Cardiac muscle cell (in vitro differentiated cells and primary cell): ENCODE measurements around the gene AKT1S1. TPM values are rescaled to one million over a fixed set of nuclear protein-coding genes. Genes with fewer than 3 reads are reported as not detected.

Experiments
- DNase-seq, 2 donors: peaks; one replicate each; pipeline versions ENCODE4 v3.0.0 to v3.0.0-alpha.2; 2010 to 2017; ENCODE audit warnings: low read depth in 1 of 2, low spot score in 1 of 2
- H3K27ac ChIP-seq: fragments of 200-600 bp; sonication (generic); 2 replicates; pipeline ENCODE4 v1.5.1; 2016
- H3K27me3 ChIP-seq: fragments of 200-600 bp; sonication (generic); 2 replicates; pipeline ENCODE4 v1.6.0; 2016; ENCODE audit warnings: control low read depth
- H3K36me3 ChIP-seq: fragments of 200-600 bp; sonication (generic); 2 replicates; pipeline ENCODE4 v1.5.1; 2016; ENCODE audit warnings: control low read depth
- H3K4me1 ChIP-seq: fragments of 200-600 bp; sonication (generic); 2 replicates; pipeline ENCODE4 v1.8.1; 2017; ENCODE audit warnings: low read depth, mild to moderate bottlenecking, mixed run types
- H3K4me3 ChIP-seq: fragments of 200-600 bp; sonication (generic); 2 replicates; pipeline ENCODE4 v1.5.1; 2016; ENCODE audit warnings: mild to moderate bottlenecking
- H3K9me3 ChIP-seq: fragments of 200-600 bp; sonication (generic); 2 replicates; pipeline ENCODE4 v1.5.1; 2017; ENCODE audit warnings: low read depth, mild to moderate bottlenecking, control low read depth
- polyA plus RNA-seq: library from polyadenylated mRNA; unstranded; fragments of >200 nt; fragmentation: Nextera tagmentation; extraction: Ambion mirVana; gene quantifications from 2 replicates; pipeline ENCODE4 v1.2.1, GENCODE V29; 2016
- total RNA-seq: library from RNA; depleted of rRNA; stranded (reverse); fragments of >200 nt; gene quantifications from 2 replicates; pipeline ENCODE4 v1.2.3, GENCODE V29; 2016
- TF ChIP-seq, protein P1 (sequence below): IDR thresholded peaks from 2 replicates; pipeline ENCODE4 v1.5.1; 2012; ENCODE audit warnings: low read depth, mild to moderate bottlenecking, low read length

The AKT1S1 gene
- total and polyA plus RNA-seq, 2 experiments from 2014 or later: 27.5 to 66.2 TPM

DNA sequence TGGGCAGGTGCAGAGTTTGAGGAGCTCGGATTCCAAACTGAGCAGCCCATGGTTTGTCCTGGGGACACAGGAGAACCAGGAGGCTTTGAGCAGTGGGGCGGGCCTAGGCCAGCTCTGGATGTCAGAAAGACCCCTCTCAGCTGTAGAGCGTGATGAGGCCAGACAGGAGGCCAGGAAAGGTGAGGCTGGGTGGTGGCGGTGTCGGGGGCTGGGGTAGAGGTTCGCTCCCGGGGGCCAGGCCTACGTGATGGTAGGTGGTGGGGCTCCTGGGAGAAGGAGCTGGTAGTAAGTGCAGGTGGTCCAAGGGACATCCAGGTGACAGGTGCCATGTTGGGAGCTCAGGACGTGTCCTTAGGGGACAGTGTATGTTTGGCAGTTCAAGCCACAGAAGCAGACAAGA is 39.7 kb downstream of the AKT1S1 start:
- TF ChIP-seq, protein P1, sequence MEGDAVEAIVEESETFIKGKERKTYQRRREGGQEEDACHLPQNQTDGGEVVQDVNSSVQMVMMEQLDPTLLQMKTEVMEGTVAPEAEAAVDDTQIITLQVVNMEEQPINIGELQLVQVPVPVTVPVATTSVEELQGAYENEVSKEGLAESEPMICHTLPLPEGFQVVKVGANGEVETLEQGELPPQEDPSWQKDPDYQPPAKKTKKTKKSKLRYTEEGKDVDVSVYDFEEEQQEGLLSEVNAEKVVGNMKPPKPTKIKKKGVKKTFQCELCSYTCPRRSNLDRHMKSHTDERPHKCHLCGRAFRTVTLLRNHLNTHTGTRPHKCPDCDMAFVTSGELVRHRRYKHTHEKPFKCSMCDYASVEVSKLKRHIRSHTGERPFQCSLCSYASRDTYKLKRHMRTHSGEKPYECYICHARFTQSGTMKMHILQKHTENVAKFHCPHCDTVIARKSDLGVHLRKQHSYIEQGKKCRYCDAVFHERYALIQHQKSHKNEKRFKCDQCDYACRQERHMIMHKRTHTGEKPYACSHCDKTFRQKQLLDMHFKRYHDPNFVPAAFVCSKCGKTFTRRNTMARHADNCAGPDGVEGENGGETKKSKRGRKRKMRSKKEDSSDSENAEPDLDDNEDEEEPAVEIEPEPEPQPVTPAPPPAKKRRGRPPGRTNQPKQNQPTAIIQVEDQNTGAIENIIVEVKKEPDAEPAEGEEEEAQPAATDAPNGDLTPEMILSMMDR: no peak
- Histone ChIP-seq H3K27ac (no peak overlapping the region), H3K4me3 (no peak overlapping the region), H3K9me3 (no peaks in the 10 kb centered on the region), H3K4me1 (peaks cover 18% of the 10 kb centered on the region), H3K36me3 (peaks cover 18% of the 10 kb centered on the region), H3K27me3 (no peaks in the 10 kb centered on the region)
- DNase-seq: no peak

DNA sequence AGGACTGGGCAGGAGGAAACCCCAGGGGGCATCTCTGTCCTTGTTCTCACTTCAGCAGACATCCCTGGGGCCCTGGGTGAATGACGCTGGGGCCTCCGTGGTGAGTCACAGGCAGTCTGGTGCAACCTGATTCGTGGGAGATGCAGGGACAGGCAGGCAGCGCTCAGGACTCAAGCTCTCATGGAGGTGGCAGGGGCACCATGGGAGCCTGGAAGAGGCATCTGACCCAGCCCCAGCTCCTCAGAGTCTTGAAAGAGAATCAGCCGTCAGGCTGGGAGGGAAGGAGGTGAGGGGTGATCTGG is 40.2 kb downstream of the AKT1S1 start:
- Histone ChIP-seq H3K27me3 (no peaks in the 10 kb centered on the region), H3K4me1 (peaks cover 18% of the 10 kb centered on the region), H3K27ac (no peak overlapping the region), H3K9me3 (no peaks in the 10 kb centered on the region), H3K4me3 (no peak overlapping the region), H3K36me3 (peaks cover 23% of the 10 kb centered on the region)
- no peak for DNase-seq
- TF ChIP-seq, protein P1: no peak

DNA sequence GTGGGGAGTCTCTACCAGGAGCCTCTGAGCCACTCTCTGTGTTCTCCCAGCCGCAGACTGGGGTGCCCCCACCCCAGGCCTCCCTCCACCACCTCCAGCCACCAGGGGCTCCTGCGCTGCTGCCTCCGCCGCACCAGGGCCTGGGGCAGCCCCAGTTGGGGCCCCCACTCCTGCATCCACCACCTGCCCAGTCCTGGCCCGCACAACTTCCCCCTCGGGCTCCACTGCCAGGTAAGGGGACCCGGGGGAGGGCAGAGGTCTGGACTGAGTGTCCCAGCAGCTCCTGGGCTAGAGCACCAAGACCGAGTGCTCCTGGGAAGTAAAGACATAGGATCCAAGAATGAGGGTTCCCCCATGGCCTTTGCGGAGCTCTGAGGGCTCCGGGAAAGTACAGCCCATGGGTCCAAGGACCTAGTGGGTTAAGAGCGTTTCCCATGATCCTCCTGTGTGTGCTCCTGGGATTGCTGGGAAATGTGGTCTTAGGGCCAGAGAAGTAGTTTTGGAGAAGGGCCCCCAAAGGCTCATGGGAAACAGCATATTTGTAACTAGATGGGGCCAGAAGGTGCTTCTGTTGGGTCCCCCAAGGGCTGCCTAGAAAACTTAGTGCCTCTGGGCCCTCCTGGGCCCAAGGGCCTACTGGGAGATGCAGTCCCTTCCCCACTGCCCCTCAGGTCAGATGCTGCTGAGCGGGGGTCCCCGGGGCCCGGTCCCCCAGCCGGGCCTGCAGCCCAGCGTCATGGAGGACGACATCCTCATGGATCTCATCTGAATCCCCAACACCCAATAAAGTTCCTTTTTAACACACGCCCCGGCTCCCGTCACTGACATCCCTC is 40.8 kb downstream of the AKT1S1 start:
- Histone ChIP-seq H3K36me3 (peaks cover 28% of the 10 kb centered on the region), H3K9me3 (no peaks in the 10 kb centered on the region)

DNA sequence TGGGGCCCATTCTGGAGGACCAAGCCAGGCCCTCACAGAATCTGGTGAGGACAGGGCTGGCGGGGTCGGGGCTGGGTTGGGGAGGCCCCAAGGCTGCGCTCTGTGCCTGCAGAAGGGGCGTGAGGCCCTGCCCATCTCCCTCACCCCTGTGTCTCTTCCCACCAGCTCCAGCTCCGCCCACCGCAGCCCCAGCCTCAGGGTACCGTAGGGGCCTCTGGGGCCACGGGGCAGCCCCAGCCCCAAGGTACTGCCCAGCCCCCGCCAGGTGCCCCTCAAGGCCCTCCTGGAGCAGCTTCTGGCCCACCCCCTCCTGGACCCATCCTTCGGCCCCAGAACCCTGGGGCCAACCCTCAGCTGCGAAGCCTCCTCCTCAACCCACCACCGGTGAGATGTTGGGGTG is 41.6 kb downstream of the AKT1S1 start:
- DNase-seq: no peak
- H3K36me3 ChIP-seq: peaks cover 31% of the 10 kb centered on the region
- no peaks in the 10 kb centered on the region for H3K9me3 ChIP-seq
- peak overlapping the region; percentile 14 for H3K27ac ChIP-seq
- no peak overlapping the region for H3K4me3 ChIP-seq
- no peaks in the 10 kb centered on the region for H3K27me3 ChIP-seq
- TF ChIP-seq, protein P1: no peak
- H3K4me1 ChIP-seq: peaks cover 11% of the 10 kb centered on the region

More for the DNA sequence above, 40.8 kb downstream of the AKT1S1 start:
- Histone ChIP-seq H3K4me1 (peaks cover 18% of the 10 kb centered on the region), H3K4me3 (no peak overlapping the region), H3K27ac (peak overlapping the region; percentile 14), H3K27me3 (no peaks in the 10 kb centered on the region)
- TF ChIP-seq, protein P1: no peak
- DNase-seq: no peak

DNA sequence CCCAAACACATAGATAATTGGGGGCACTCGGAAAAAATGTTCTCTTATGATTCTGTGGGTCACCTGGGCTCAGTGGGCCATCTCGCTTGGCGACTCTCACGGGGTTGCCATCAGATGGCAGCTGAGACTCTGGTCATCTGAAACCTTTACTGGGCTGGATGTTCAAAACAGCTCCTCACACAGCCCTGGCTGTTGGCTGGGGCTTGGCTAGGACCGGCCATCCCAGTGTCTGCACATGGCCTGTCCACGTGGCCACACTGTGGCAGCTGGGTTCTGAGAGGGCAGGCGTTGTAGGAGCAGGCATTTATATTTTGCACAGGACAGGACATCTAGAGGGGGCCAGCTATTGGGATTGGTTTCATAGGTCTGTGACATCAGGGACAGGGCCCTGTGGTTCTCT is 43.6 kb downstream of the AKT1S1 start:
- peaks cover 27% of the 10 kb centered on the region for H3K36me3 ChIP-seq
- no peaks in the 10 kb centered on the region for H3K9me3 ChIP-seq
- H3K4me3 ChIP-seq: no peak overlapping the region
- H3K27me3 ChIP-seq: no peaks in the 10 kb centered on the region
- H3K27ac ChIP-seq: no peak overlapping the region
- DNase-seq: no peak
- H3K4me1 ChIP-seq: no peaks in the 10 kb centered on the region
- TF ChIP-seq, protein P1: no peak
